GM12878 (cell line): ENCODE measurements around the gene ANKS1A. TPM values are rescaled to one million over a fixed set of nuclear protein-coding genes. Genes with fewer than 3 reads are reported as not detected.

Experiments used
- ATAC-seq: fragments of 200-7000 bp; cut with Tn5 transposase; 3 replicates; pipeline ENCODE4 v1.9.1; 2020; ENCODE audit warnings: mild to moderate bottlenecking, moderate library complexity
- BruUV-seq: library from RNA; stranded (reverse); fragments of 400-500 nt; replicated peaks from 2 replicates; lab custom pipeline; 2021; lab: Mats Ljungman, UMichigan
- CTCF ChIA-PET: fragments of 300-600 bp; sonication (Branson Sonifier 250); formaldehyde crosslinking; extraction: SDS; loops from one replicate; lab custom pipeline; 2021; ENCODE audit warnings: inconsistent platforms; lab: Yijun Ruan, JAX
- POLR2A ChIA-PET: fragments of 350-600 bp; formaldehyde crosslinking; extraction: SDS; loops from one replicate; lab custom pipeline; 2021; ENCODE audit warnings: inconsistent platforms; lab: Charles Lee
- RAD21 ChIA-PET: fragments of 300-600 bp; sonication (Branson Sonifier 250); formaldehyde crosslinking; loops from one replicate; lab custom pipeline; 2023; ENCODE audit warnings: antibody characterized with exemption; ENCODE audit not compliant: unreplicated experiment; lab: Charles Lee
- SMC1A ChIA-PET: fragments of 300-600 bp; sonication (Branson Sonifier 250); formaldehyde crosslinking; loops from one replicate; lab custom pipeline; 2023; ENCODE audit not compliant: unreplicated experiment, uncharacterized antibody; lab: Charles Lee
- DNase-seq: peaks from one replicate; pipeline ENCODE4 v3.0.0-alpha.2; 2011; ENCODE audit warnings: low read depth, low spot score
- FAIRE-seq: peaks from 3 replicates; lab custom pipeline; 2011; peaks lifted over from hg19 to GRCh38; lab: Jason Lieb, UNC
- H2AFZ ChIP-seq: 2 replicates; pipeline ENCODE4 v1.6.0; 2011; ENCODE audit warnings: low read depth, low read length, control low read depth; ENCODE audit not compliant: control insufficient read depth
- H3K27ac ChIP-seq: 2 replicates; pipeline ENCODE4 v1.5.1; 2011; ENCODE audit warnings: control low read depth; ENCODE audit not compliant: control insufficient read depth, insufficient read depth
- H3K27me3 ChIP-seq, 2 experiments: replicated peaks in 1 of 2; 2 replicates each; pipeline versions ENCODE4 v1.6.0 to v1.6.1; 2011; ENCODE audit warnings: low read length in 1 of 2; ENCODE audit not compliant: control insufficient read depth in 2 of 2, insufficient read depth in 2 of 2
- H3K36me3 ChIP-seq, 2 experiments: 2 replicates each; pipeline ENCODE4 v1.5.1; 2011; ENCODE audit warnings: low read length in 1 of 2; ENCODE audit not compliant: control insufficient read depth in 2 of 2, insufficient read depth in 2 of 2
- H3K4me1 ChIP-seq: 2 replicates; pipeline ENCODE4 v1.6.1; 2011; ENCODE audit warnings: mild to moderate bottlenecking, low read length, moderate library complexity, mixed read lengths; ENCODE audit not compliant: control insufficient read depth, insufficient read depth
- H3K4me2 ChIP-seq: 2 replicates; pipeline ENCODE4 v1.6.0; 2011; ENCODE audit warnings: control low read depth; ENCODE audit not compliant: control insufficient read depth, insufficient read depth
- H3K4me3 ChIP-seq: fragments of 200-600 bp; sonication (generic); 2 replicates; pipeline ENCODE4 v1.5.1; 2016
- H3K79me2 ChIP-seq: 2 replicates; pipeline ENCODE4 v1.6.0; 2011; ENCODE audit warnings: low read length; ENCODE audit not compliant: control insufficient read depth, insufficient read depth
- H3K9ac ChIP-seq: 2 replicates; pipeline ENCODE4 v1.8.0; 2011; ENCODE audit warnings: low read length, control low read depth, mixed read lengths; ENCODE audit not compliant: control insufficient read depth, insufficient read depth
- H3K9me3 ChIP-seq: replicated peaks from 3 replicates; pipeline ENCODE4 v1.5.1; 2011; ENCODE audit warnings: mild to moderate bottlenecking, low read length; ENCODE audit not compliant: control insufficient read depth, insufficient read depth
- H4K20me1 ChIP-seq: 2 replicates; pipeline ENCODE4 v1.6.0; 2011; ENCODE audit not compliant: control insufficient read depth, insufficient read depth
- FOXK2 ChIP-seq: fragments of 450-650 bp; IDR thresholded peaks from 2 replicates; pipeline ENCODE4 v1.6.1; 2017; ENCODE audit warnings: mild to moderate bottlenecking, moderate library complexity
- GATAD2B ChIP-seq: fragments of 450-650 bp; conservative IDR thresholded peaks from 2 replicates; pipeline ENCODE4 v1.6.1; 2017; ENCODE audit warnings: low read depth, mild to moderate bottlenecking, moderate library complexity
- IRF4 ChIP-seq: IDR thresholded peaks from 2 replicates; pipeline ENCODE4 v1.6.1; 2011; ENCODE audit warnings: low read depth, low read length
- POU2F2 ChIP-seq: IDR thresholded peaks from 3 replicates; pipeline ENCODE4 v1.6.1; 2011; ENCODE audit warnings: low read depth, mild to moderate bottlenecking, low read length, borderline replicate concordance
- STAT1 ChIP-seq: fragments of 450-650 bp; conservative IDR thresholded peaks from 2 replicates; pipeline ENCODE4 v1.6.1; 2014; ENCODE audit warnings: antibody characterized with exemption, mild to moderate bottlenecking
- TARDBP ChIP-seq: IDR thresholded peaks from 2 replicates; pipeline ENCODE4 v1.6.1; 2016; ENCODE audit warnings: borderline replicate concordance
- WGBS: methylation state at CpG from one replicate; pipeline ENCODE4 v1.1.6; 2016; ENCODE audit warnings: low lambda C conversion rate; ENCODE audit not compliant: insufficient replicate concordance, insufficient coverage; ENCODE audit errors: missing lambda C conversion rate; 5-methylcytosine and 5-hydroxymethylcytosine counted together
- in situ Hi-C: fragments of 300-500 bp; cut with MboI; formaldehyde crosslinking; loops from 9 replicates; pipeline ENCODE4 v1.14.3; 2018; ENCODE audit warnings: mixed read lengths
- intact Hi-C: fragments of 100-400 bp; cut with micrococcal nuclease; formaldehyde crosslinking; loops from one replicate; pipeline ENCODE4 v1.14.2; 2022; ENCODE audit not compliant: unreplicated experiment
- polyA plus RNA-seq, 11 experiments: library from polyadenylated mRNA; depleted of rRNA in 4 of 11; unstranded in 6 of 11; stranded (reverse) in 5 of 11; fragments of >200 nt; fragmentation: Nextera tagmentation in 4 of 11; fragmentation: Illumina TruSeq in 1 of 11; extraction: Ambion mirVana in 4 of 11; extraction: Trizol in 1 of 11; gene quantifications; 1 replicate in 1 of 11; 2 replicates in 10 of 11; pipeline versions ENCODE4 v1.2.1 to v1.2.3, GENCODE V29; 2011 to 2016; ENCODE audit warnings: inconsistent platforms in 2 of 11, missing spikeins in 2 of 11, low read depth in 1 of 11
- total RNA-seq, 4 experiments: library from RNA; depleted of rRNA in 3 of 4; stranded (reverse); fragments of >200 nt in 3 of 4; fragmentation: Illumina TruSeq in 1 of 4; extraction: Trizol in 1 of 4; gene quantifications; 2 replicates each; pipeline versions ENCODE4 v1.2.1 to v1.2.3, GENCODE V29; 2013 to 2021
- TF ChIP-seq, protein P1 (sequence below): fragments of 450-650 bp; IDR thresholded peaks from 2 replicates; pipeline ENCODE4 v1.6.1; 2017; ENCODE audit warnings: mild to moderate bottlenecking, moderate library complexity

Gene ANKS1A
- total and polyA plus RNA-seq, 10 of the 15 experiments (the other 5 are each of a cell fraction or from before 2014, with no cell fraction given) = 0.60 to 7.0 (median 3.0) TPM

GRCh38 chr6:35087361-35088280 is 198.6 kb downstream of the ANKS1A start:
- no peak for TF ChIP-seq TARDBP
- no peak for TF ChIP-seq IRF4
- TF ChIP-seq GATAD2B = no peak
- no peak for TF ChIP-seq FOXK2
- TF ChIP-seq, protein P1, sequence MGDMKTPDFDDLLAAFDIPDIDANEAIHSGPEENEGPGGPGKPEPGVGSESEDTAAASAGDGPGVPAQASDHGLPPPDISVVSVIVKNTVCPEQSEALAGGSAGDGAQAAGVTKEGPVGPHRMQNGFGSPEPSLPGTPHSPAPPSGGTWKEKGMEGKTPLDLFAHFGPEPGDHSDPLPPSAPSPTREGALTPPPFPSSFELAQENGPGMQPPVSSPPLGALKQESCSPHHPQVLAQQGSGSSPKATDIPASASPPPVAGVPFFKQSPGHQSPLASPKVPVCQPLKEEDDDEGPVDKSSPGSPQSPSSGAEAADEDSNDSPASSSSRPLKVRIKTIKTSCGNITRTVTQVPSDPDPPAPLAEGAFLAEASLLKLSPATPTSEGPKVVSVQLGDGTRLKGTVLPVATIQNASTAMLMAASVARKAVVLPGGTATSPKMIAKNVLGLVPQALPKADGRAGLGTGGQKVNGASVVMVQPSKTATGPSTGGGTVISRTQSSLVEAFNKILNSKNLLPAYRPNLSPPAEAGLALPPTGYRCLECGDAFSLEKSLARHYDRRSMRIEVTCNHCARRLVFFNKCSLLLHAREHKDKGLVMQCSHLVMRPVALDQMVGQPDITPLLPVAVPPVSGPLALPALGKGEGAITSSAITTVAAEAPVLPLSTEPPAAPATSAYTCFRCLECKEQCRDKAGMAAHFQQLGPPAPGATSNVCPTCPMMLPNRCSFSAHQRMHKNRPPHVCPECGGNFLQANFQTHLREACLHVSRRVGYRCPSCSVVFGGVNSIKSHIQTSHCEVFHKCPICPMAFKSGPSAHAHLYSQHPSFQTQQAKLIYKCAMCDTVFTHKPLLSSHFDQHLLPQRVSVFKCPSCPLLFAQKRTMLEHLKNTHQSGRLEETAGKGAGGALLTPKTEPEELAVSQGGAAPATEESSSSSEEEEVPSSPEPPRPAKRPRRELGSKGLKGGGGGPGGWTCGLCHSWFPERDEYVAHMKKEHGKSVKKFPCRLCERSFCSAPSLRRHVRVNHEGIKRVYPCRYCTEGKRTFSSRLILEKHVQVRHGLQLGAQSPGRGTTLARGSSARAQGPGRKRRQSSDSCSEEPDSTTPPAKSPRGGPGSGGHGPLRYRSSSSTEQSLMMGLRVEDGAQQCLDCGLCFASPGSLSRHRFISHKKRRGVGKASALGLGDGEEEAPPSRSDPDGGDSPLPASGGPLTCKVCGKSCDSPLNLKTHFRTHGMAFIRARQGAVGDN = no peak
- TF ChIP-seq POU2F2 = no peak
- no peak for TF ChIP-seq STAT1
- ChIA-PET RAD21 (no interaction called here), POLR2A (no interaction called here), SMC1A (no interaction called here), CTCF (interaction anchor here (0.6 kb wide), 1 partner anchor 115 kb away, joined by 4 read pairs; no protein-coding TSS in a partner anchor)
- no TSS peak for BruUV-seq
- H3K9me3 ChIP-seq = no peaks in the 10 kb centered on the region
- no peaks in the 10 kb centered on the region for H3K79me2 ChIP-seq
- no peak overlapping the region for H3K27ac ChIP-seq
- FAIRE-seq (no peak), DNase-seq (no peak), ATAC-seq (no peak)
- no peak overlapping the region for H2AFZ ChIP-seq
- H3K9ac ChIP-seq = no peak overlapping the region
- no peaks in the 10 kb centered on the region for H4K20me1 ChIP-seq
- no peaks in the 10 kb centered on the region for H3K27me3 ChIP-seq
- intact Hi-C loops (no loop called here), in situ Hi-C loops (no loop called here)
- H3K4me3 ChIP-seq = no peak overlapping the region
- H3K4me1 ChIP-seq = no peaks in the 10 kb centered on the region
- no peaks in the 10 kb centered on the region; a peak in 2 of 4 replicates for H3K36me3 ChIP-seq
- H3K4me2 ChIP-seq = no peak overlapping the region
- WGBS = 85% methylated on average over 22 of the region's 22 CpGs
